Right renal cortex interstitium (tissue), 3 donors: ENCODE measurements around the gene TFDP2. TPM values are rescaled to one million over a fixed set of nuclear protein-coding genes. Genes with fewer than 3 reads are reported as not detected.
A peak's percentile ranks its signal among the peaks of the same experiment; 100 is the strongest.
"Not testable (repeated sequence)": the region's sequence is repeated elsewhere in the genome, so short reads cannot be mapped to it uniquely, and the experiment has no call there.

ENCODE experiments used
- DNase-seq, 3 donors: peaks; one replicate each; pipeline ENCODE4 v3.0.0-alpha.2; 2013; ENCODE audit warnings: low read depth in 3 of 3, low spot score in 2 of 3
- polyA plus RNA-seq, 3 donors: library from polyadenylated mRNA; unstranded; fragments of 120-200 nt; gene quantifications; one replicate each; pipeline ENCODE4 v1.2.1, GENCODE V29; 2013; ENCODE audit not compliant: insufficient read length in 3 of 3

TFDP2 gene
- polyA plus RNA-seq, 3 donors: 82.4 to 95.0 (median 89.3) TPM

GRCh38 chr3:141934354-141934753 is 215.0 kb downstream of the TFDP2 start:
- DNase-seq: no peak

GRCh38 chr3:141933421-141934300 is 215.7 kb downstream of the TFDP2 start:
- DNase-seq: no peak

GRCh38 chr3:141930801-141931200 is 218.5 kb downstream of the TFDP2 start:
- no peak for DNase-seq

GRCh38 chr3:141929341-141929995 is 219.9 kb downstream of the TFDP2 start:
- no peak for DNase-seq

- no peak for DNase-seq
These were observed 220.6 kb downstream of the TFDP2 start for GRCh38 chr3:141928631-141929270.

- DNase-seq: no peak
These were observed 222.4 kb downstream of the TFDP2 start for GRCh38 chr3:141926929-141927328.

- DNase-seq: not testable (repeated sequence)
These were observed 223.7 kb downstream of the TFDP2 start for GRCh38 chr3:141925677-141926076.

GRCh38 chr3:141921316-141921715 is 228.0 kb downstream of the TFDP2 start:
- DNase-seq: no peak

GRCh38 chr3:141920701-141921100 is 228.6 kb downstream of the TFDP2 start:
- no peak for DNase-seq

GRCh38 chr3:141915766-141916165 is 233.6 kb downstream of the TFDP2 start:
- DNase-seq: peak in 1 of 3 donors; percentile 18

GRCh38 chr3:141915016-141915415 is 234.3 kb downstream of the TFDP2 start:
- DNase-seq: no peak

GRCh38 chr3:141914311-141914710 is 235.0 kb downstream of the TFDP2 start:
- DNase-seq: no peak

GRCh38 chr3:141913150-141913811 is 236.1 kb downstream of the TFDP2 start:
- DNase-seq: peak in 1 of 3 donors; percentile 16

GRCh38 chr3:141909986-141910385 is 239.4 kb downstream of the TFDP2 start:
- not testable (repeated sequence) for DNase-seq

GRCh38 chr3:141909408-141909807 is 239.9 kb downstream of the TFDP2 start:
- DNase-seq: no peak

- DNase-seq: no peak
These were observed 244.2 kb downstream of the TFDP2 start for GRCh38 chr3:141905129-141905528.

- no peak for DNase-seq
These were observed 245.1 kb downstream of the TFDP2 start for GRCh38 chr3:141904203-141904602.

- no peak for DNase-seq
These were observed 247.4 kb downstream of the TFDP2 start for GRCh38 chr3:141901914-141902313.

GRCh38 chr3:141900343-141900742 is 249.0 kb downstream of the TFDP2 start:
- no peak for DNase-seq

- no peak for DNase-seq
These were observed 250.4 kb downstream of the TFDP2 start for GRCh38 chr3:141898908-141899307.

- no peak for DNase-seq
These were observed 253.6 kb downstream of the TFDP2 start for GRCh38 chr3:141895731-141896130.
